ENCODE results near the gene FBXW11. TPM values are rescaled to one million over a fixed set of nuclear protein-coding genes. Genes with fewer than 3 reads are reported as not detected.

Gene FBXW11
- total and polyA plus RNA-seq, 2 of the 13 experiments (the other 11 are each of a cell fraction or from before 2014, with no cell fraction given), result 31.7 to 53.6 TPM

DNA sequence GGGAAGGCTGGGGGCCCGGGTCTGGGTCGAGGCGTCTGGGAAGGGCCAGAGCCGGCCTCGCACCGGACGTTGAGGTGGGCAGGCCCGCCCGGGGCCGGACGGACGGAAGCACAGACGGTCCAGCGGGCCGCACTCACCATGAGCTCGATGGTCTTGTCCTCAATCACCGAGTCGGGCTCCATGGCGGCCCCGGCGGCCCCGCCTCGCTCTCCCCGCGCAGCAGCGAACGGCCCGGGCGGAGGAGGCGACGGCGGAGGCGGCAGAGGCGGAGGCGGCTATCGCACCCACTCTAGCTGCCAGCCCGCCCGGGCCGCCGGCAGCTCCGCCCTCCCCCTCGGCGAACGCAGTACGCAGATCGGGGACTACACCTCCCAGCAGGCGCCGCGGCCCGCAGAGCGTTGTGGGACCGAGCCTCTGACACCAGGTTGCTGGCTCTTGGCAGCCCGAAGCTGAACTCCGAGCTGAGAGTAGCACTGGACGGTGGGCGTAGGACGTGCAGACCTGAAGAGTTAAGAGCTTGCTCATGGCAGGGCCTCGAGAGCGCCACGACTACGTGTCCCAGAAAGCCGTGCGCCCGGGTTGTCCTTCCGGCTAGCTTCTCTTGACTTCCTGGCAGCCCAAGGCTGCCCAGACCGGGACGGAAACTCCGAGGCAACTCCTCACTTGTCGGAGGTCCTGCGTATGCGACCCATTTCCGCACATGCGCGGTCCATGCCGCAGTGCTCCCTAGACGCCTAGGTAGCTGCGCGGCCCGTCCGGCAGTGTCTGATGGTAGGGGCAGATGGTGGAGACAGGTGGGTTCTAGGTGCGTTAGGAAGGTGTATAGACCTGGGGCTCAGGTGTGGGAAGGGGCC, at the start of gene FBXW11 (continued):
- TF ChIP-seq, protein P1, sequence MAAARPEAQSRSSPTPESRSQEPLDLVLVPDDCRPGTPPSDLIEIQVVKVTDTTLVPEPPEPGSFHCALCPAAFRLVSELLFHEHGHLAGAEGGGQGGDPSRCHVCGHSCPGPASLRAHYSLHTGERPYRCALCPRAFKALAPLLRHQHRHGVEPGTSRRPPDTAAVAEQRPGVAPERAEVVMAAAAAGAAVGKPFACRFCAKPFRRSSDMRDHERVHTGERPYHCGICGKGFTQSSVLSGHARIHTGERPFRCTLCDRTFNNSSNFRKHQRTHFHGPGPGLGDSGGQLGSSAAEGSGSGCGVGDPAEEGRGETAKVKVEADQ (CRISPR knock-in tag; IDR thresholded peaks at IDR 0.05; ENCODE audit: borderline replicate concordance), result peak; percentile 62; the same call in 1 of the 2 replicates
- TF ChIP-seq BHLHE40 (IDR thresholded peaks at IDR 0.05; ENCODE audit: low read length) (no peak), MBD4 (IDR thresholded peaks at IDR 0.05; ENCODE audit: borderline replicate concordance, low read length) (no peak), SALL1 (CRISPR knock-in tag; IDR thresholded peaks at IDR 0.05) (peak; percentile 70), KAT7 (CRISPR knock-in tag; IDR thresholded peaks at IDR 0.05; ENCODE audit: borderline replicate concordance) (peak; percentile 59; the same call in 1 of the 2 replicates), ZNF460 (CRISPR knock-in tag; IDR thresholded peaks at IDR 0.05; ENCODE audit: borderline replicate concordance) (no peak), KDM1A (CRISPR knock-in tag; IDR thresholded peaks at IDR 0.05) (no peak), NFYC (CRISPR knock-in tag; IDR thresholded peaks at IDR 0.05) (no peak), ZNF775 (CRISPR knock-in tag; IDR thresholded peaks at IDR 0.05; ENCODE audit: borderline replicate concordance) (no peak), THAP11 (CRISPR knock-in tag; IDR thresholded peaks at IDR 0.05) (peak; percentile 99), ATF7 (IDR thresholded peaks at IDR 0.05) (no peak), ATF7 (CRISPR knock-in tag; IDR thresholded peaks at IDR 0.05) (0 out of 2 replicates have a peak, but pooled peaks have one; percentile 2), HMG20B (CRISPR knock-in tag; conservative IDR thresholded peaks at IDR 0.05) (no peak), NFE2L1 (CRISPR knock-in tag; IDR thresholded peaks at IDR 0.05; ENCODE audit: borderline replicate concordance) (no peak)
- TF ChIP-seq, protein P2, sequence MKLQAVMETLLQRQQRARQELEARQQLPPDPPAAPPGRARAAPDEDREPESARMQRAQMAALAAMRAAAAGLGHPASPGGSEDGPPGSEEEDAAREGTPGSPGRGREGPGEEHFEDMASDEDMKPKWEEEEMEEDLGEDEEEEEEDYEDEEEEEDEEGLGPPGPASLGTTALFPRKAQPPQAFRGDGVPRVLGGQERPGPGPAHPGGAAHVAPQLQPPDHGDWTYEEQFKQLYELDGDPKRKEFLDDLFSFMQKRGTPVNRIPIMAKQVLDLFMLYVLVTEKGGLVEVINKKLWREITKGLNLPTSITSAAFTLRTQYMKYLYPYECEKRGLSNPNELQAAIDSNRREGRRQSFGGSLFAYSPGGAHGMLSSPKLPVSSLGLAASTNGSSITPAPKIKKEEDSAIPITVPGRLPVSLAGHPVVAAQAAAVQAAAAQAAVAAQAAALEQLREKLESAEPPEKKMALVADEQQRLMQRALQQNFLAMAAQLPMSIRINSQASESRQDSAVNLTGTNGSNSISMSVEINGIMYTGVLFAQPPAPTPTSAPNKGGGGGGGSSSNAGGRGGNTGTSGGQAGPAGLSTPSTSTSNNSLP (IDR thresholded peaks at IDR 0.05; ENCODE audit: low read depth, low read length), result no peak
- TF ChIP-seq, protein P3, sequence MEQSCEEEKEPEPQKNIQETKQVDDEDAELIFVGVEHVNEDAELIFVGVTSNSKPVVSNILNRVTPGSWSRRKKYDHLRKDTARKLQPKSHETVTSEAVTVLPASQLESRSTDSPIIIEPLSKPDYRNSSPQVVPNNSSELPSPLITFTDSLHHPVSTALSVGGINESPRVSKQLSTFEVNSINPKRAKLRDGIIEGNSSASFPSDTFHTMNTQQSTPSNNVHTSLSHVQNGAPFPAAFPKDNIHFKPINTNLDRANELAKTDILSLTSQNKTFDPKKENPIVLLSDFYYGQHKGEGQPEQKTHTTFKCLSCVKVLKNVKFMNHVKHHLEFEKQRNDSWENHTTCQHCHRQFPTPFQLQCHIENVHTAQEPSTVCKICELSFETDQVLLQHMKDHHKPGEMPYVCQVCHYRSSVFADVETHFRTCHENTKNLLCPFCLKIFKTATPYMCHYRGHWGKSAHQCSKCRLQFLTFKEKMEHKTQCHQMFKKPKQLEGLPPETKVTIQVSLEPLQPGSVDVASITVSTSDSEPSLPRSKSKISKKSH (CRISPR knock-in tag; IDR thresholded peaks at IDR 0.05; ENCODE audit: borderline replicate concordance), result 0 out of 2 replicates have a peak, but pooled peaks have one; percentile 32
- TF ChIP-seq, protein P4, sequence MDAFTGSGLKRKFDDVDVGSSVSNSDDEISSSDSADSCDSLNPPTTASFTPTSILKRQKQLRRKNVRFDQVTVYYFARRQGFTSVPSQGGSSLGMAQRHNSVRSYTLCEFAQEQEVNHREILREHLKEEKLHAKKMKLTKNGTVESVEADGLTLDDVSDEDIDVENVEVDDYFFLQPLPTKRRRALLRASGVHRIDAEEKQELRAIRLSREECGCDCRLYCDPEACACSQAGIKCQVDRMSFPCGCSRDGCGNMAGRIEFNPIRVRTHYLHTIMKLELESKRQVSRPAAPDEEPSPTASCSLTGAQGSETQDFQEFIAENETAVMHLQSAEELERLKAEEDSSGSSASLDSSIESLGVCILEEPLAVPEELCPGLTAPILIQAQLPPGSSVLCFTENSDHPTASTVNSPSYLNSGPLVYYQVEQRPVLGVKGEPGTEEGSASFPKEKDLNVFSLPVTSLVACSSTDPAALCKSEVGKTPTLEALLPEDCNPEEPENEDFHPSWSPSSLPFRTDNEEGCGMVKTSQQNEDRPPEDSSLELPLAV (CRISPR knock-in tag; conservative IDR thresholded peaks at IDR 0.05; ENCODE audit: low read depth), result no peak
- TF ChIP-seq, protein P5, sequence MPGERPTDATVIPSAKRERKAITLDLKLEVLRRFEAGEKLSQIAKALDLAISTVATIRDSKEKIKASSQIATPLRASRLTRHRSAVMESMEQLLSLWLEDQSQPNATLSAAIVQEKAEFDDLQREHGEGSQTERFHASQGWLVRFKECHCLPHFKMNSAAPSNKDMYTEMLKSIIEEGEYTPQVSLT (CRISPR knock-in tag; IDR thresholded peaks at IDR 0.05; ENCODE audit: borderline replicate concordance, low read depth), result no peak; the same call in 1 of the 2 replicates
- TF ChIP-seq, protein P6, sequence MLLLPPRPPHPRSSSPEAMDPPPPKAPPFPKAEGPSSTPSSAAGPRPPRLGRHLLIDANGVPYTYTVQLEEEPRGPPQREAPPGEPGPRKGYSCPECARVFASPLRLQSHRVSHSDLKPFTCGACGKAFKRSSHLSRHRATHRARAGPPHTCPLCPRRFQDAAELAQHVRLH (CRISPR knock-in tag; IDR thresholded peaks at IDR 0.05; ENCODE audit: borderline replicate concordance, low read depth), result peak; percentile 24; the same call in 1 of the 2 replicates
- TF ChIP-seq, protein P7, sequence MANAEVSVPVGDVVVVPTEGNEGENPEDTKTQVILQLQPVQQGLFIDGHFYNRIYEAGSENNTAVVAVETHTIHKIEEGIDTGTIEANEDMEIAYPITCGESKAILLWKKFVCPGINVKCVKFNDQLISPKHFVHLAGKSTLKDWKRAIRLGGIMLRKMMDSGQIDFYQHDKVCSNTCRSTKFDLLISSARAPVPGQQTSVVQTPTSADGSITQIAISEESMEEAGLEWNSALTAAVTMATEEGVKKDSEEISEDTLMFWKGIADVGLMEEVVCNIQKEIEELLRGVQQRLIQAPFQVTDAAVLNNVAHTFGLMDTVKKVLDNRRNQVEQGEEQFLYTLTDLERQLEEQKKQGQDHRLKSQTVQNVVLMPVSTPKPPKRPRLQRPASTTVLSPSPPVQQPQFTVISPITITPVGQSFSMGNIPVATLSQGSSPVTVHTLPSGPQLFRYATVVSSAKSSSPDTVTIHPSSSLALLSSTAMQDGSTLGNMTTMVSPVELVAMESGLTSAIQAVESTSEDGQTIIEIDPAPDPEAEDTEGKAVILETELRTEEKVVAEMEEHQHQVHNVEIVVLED (CRISPR knock-in tag; IDR thresholded peaks at IDR 0.05; ENCODE audit: borderline replicate concordance), result peak; percentile 89; the same call in 1 of the 2 replicates

Data from HepG2 (cell line).